Measurements from ENCODE around the gene GCN1.

The GCN1 gene

GRCh38 chr12:120091371-120092090, 103.0 kb downstream of the GCN1 start:
- DNase-seq = no peak

DNA sequence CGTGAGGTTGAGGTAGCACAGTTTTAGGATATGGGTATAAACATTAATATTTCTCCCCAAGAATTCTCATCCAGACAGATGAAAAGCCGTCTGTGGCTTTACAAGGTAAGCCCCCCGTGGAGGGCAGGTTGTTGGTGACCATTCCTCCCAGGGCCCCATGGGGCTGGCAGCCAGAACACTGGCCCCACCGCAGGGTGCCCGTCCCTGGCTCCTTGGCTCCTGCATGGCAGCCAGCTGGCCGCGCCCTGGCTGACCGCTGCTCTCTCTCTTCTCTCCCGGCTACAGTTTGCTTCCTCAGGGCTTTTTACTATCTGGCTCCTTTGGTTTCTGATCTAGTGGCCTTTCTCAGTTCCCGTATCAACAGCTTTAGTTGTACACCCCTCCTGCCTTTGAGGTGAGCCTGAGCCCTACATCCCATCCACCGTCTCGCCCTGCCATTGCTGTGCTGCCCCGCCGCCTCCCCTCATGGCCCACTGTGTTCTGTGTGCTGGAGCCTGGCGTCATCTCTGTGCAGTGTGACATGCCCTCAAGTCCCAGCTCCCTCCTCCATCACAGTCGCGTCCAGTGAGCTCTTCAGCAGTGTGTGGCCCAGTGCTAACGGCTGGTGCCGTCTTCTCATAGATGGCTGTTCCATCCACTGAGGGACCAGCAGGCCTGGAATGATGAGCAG, 103.8 kb downstream of the GCN1 start:
- no peak for DNase-seq

DNA sequence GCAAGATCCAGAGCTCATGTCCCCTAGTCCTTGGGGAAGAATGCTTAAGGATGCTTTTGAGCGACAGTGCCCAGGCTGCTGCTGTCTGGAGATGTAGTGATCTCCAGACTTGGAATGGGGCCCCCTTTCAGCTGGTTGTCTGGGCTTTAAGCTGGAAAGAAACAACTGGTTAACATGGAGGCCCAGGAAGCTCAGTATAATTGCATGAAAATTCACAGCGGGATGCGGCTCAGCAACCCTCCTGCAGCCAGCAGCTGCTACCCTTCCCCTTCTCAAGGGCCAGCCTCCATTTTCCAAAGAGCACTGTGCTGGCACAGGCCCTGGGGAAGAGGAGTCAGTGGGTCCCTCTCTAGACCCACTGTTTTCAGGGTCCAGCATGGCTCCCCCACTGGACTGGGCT, 104.3 kb downstream of the GCN1 start:
- no peak for DNase-seq

DNA sequence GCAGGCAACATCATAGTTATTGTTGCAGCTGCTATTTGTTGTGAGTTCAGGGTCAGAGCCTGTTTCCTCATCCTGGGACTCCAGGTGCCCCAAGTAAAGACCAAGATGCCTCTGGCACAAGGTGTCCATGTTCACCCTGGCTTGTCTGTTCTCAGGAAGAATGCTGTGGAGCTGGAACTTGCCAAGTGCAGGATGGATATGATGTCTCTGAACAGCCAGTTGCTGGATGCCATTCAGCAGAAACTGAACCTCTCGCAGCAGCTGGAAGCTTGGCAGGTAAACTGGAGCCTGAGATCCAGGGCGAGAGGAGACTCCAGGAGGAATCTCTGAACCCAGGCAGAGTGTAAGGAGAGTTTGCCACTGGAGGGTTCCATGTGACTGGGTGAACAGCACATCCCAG, 104.7 kb downstream of the GCN1 start:
- DNase-seq = no peak

DNA sequence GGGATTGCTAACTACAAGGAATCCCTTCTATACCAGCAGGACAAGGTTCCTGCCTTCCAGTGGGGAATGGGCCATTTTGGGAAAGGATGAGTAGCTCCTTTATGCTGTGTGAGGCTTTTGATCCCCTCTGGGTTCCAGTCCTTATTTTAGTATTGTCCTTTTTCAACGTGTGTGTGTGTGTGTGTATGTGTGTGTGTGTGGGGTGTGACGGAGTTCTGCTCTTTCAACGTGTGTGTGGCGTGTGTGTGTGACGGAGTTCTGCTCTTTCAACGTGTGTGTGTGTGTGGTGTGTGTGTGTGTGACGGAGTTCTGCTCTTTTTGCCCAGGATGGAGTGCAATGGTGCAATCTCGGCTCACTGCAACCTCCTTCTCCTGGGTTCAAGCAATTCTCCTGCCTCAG, 105.4 kb downstream of the GCN1 start:
- no peak for DNase-seq

GRCh38 chr12:120086801-120087621, 107.5 kb downstream of the GCN1 start:
- DNase-seq = peak; percentile 75

- no peak for DNase-seq
Observed at GRCh38 chr12:120085920-120086645, 108.4 kb downstream of the GCN1 start.

DNA sequence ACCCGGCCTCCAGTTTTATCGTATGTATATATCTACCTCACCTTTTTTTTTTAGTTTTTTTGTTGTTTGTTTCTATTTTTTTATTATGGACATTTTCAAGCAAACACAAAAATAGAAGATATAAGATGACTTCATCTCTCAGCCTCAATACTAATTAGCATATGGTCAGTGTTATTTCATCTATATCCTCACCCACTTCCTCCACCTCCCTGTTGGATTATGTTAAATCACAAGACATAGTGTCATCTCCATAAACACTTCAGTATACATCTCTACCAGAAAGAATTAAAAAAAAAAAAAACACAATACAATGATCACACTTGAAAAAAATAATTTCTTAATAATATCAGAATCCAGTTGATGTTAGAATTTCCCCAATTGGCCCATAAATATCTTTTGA, 112.9 kb downstream of the GCN1 start:
- DNase-seq = no peak

DNA sequence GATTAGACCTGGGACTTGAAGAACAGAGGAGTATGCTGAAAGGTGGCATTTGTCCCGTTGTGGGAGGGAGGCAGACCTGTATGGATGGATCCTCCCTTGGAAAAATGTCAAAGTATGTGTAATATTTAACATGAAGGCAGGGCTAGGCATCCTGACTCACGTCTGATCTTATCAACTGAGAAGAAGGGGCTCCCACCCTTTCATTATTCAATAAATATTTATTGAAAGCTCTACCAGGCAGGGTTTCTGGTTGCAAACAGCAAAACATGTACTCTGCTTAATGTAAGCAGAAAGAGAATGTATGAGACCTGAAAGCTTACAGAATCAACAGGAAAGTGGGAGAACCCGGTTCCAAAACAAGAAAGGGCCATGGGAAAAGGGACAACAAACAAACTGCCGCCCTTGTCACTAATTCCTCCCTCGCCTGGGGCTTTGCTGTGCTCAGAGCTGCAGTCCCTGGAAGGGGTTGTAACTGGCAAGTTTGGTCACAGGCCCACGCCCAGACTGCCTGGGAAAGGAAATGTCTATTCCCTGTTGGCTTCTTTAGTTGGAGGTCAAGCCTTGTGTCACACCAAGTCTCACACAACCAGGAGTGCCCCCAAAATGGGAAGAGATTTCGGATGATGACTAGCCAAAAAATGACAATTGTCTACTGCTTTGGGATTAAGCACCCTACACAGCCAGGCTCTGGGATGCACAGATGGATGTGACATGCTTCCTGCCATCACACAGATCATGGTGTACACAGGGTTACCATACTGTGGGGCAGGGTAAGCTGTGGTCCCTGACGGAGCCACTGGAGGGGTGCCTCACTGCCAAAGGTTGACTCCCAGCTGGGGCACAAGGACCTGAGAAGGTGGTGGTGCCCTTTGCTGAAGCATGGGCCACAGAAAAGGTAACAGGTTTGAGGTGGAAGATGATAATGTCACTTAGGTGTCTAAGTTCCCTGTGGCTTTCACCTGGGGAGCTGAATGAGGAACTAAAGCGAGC, 114.8 kb downstream of the GCN1 start:
- no peak for DNase-seq

GRCh38 chr12:120078868-120079267, 115.6 kb downstream of the GCN1 start:
- no peak for DNase-seq

DNA sequence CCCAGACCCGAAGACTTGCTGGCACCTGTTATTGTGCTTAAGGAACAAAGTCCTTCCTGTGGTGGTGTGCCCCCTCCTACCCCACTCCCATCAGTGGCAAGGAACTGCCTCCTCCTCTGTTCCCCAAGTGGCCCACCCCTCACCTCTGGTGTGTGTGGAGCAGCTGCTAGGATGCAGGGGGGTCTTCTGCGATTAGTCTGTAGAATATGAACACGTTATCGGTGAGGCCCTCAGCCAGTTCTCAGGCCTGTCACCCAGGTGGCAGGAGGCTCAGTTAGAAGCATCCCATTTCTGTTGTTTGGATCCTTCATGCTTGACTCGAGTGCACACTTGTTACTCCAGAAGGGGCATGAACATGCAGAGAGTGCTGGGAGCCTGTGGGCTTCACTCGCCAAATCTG, 117.3 kb downstream of the GCN1 start:
- DNase-seq = no peak

All from GF-D8 (cell line).